Measurements from ENCODE around the gene WIPI1.

GRCh38 chr17:68498479-68499326 is 41.4 kb upstream of the WIPI1 start:
- TF ChIP-seq POLR2A (IDR thresholded peaks at IDR 0.05; ENCODE audit: low read length) = no peak
- TF ChIP-seq GATA1 (IDR thresholded peaks at IDR 0.05; ENCODE audit: low read depth, low read length) = no peak
